Transverse colon (tissue), 4 donors: ENCODE data around the gene CLDN11.

Source experiments
- POLR2AphosphoS5 ChIP-seq, 3 donors: sonication (generic); formaldehyde crosslinking; IDR thresholded peaks; one replicate each; pipeline ENCODE4 v1.6.1; 2016; ENCODE audit warnings: antibody characterized with exemption in 3 of 3
- TF ChIP-seq, protein P1 (sequence below), 5 experiments: fragments of 200-600 bp in 3 of 5; fragments of 450-650 bp in 2 of 5; sonication (generic) in 3 of 5; IDR thresholded peaks; 1 replicate in 2 of 5; 2 replicates in 3 of 5; pipeline ENCODE4 v1.5.1; 2016 to 2017; ENCODE audit warnings: antibody characterized with exemption in 5 of 5, inconsistent platforms in 3 of 5, mild to moderate bottlenecking in 2 of 5, moderate library complexity in 1 of 5

GRCh38 chr3:170405101-170405500 is 13.6 kb upstream of the CLDN11 start:
- no peak for TF ChIP-seq POLR2AphosphoS5 (IDR thresholded peaks at IDR 0.05)
- TF ChIP-seq, protein P1, sequence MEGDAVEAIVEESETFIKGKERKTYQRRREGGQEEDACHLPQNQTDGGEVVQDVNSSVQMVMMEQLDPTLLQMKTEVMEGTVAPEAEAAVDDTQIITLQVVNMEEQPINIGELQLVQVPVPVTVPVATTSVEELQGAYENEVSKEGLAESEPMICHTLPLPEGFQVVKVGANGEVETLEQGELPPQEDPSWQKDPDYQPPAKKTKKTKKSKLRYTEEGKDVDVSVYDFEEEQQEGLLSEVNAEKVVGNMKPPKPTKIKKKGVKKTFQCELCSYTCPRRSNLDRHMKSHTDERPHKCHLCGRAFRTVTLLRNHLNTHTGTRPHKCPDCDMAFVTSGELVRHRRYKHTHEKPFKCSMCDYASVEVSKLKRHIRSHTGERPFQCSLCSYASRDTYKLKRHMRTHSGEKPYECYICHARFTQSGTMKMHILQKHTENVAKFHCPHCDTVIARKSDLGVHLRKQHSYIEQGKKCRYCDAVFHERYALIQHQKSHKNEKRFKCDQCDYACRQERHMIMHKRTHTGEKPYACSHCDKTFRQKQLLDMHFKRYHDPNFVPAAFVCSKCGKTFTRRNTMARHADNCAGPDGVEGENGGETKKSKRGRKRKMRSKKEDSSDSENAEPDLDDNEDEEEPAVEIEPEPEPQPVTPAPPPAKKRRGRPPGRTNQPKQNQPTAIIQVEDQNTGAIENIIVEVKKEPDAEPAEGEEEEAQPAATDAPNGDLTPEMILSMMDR (IDR thresholded peaks at IDR 0.05), result no peak
